GM08714 (cell line): Measurements from ENCODE around the gene GOLGA6B.
"Not testable (repeated sequence)": the region's sequence is repeated elsewhere in the genome, so short reads cannot be mapped to it uniquely, and the experiment has no call there.

Source experiments
- H3K4me3 ChIP-seq: fragments of 200-500 bp; sonication (Bioruptor generic); 2 replicates; pipeline ENCODE4 v1.5.1; 2014; ENCODE audit warnings: mild to moderate bottlenecking, low read length, inconsistent platforms
- ZNF274 ChIP-seq: IDR thresholded peaks from 2 replicates; pipeline ENCODE4 v1.6.1; 2012; ENCODE audit warnings: mild to moderate bottlenecking, low read depth, low read length

Gene GOLGA6B

DNA sequence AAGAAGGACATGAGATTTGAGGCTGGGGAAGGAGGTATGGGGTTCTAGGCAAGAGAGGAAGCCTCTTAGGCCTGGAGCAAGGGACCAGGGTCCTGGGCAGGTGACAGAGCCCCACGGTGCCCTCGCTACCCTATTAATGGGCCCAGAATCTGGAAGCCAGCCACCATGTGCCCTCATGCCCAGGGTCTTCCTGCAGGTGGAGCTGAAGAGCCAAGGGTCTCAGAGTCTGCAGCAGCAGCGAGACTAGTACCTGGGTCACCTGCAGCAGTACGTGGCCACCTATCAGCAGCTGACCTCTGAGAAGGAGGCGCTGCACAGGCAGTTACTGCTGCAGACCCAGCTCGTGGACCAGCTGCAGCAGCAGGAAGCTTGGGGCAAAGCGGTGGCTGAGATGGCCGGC, 9.4 kb downstream of the GOLGA6B start:
- not testable (repeated sequence) for H3K4me3 ChIP-seq

DNA sequence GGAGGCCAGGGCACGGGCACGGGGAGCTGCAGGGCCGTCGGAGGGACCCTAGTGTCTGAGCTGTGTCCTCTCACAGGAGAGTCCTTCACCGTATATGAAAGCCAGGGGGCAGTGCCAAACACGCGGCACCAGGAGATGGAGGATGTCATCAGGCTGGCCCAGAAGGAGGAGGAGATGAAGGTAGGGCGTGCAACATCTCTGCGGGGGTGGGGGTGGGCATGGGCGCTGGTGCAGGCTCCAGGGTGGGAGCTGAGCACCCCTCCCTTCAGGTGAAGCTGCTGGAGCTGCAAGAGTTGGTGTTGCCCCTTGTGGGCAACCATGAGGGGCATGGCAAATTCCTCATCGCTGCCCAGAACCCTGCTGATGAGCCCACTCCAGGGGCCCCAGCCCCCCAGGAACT, 11.2 kb downstream of the GOLGA6B start:
- not testable (repeated sequence) for H3K4me3 ChIP-seq

DNA sequence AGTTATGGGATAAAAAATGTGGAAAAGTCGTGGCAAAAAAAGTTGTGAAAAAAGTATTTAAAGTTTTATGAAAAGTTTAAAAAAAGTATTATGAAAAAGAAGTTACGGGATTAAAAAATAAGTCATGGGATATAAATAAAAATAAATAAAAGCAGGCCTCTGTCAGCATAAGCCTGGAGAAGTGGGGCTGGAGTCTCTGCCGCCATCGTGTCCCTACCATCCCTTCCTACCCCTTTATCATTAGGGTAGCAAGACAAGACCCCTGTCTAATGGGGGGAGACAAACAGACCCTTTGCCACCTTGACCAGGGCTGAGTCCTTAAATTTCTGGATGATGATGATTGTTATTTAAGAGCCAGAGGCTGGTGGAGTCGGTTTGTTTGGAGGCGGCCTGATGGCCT, 15.3 kb downstream of the GOLGA6B start:
- H3K4me3 ChIP-seq, result not testable (repeated sequence)

DNA sequence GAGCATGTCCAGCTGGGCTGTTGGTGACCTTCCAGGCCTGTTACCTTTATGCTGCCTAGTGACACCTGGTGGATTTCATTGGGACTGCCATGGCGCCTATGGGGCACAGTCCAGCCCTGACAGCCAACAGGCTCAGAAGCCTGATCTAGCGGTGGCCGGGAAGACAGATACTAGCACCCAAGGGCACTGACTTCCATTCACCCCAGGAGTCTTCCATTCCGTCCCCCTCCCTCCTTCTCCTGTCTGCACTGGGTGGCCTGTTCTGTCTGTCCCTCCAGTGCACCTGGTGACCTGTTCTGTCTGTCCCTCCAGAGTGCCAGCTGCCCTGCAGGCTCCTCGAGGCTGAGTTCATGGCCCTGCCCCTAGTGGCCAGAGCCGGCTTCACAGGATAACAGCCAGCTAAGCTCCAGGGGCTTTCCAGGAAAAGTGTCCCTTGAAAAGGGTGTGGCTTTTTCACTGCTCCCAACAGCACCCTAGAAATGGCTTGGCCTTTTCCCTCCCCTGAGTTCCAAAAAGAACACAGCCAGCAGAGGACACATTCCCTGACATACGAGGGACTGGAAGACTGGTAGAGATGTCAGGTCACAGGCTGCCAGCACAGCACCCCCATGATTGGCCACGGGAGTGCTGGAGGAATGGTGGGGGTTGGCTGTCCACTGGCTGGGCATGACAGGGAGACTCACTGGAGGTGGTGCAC, 16.3 kb downstream of the GOLGA6B start:
- not testable (repeated sequence) for H3K4me3 ChIP-seq

- no peak overlapping the region for H3K4me3 ChIP-seq
- TF ChIP-seq ZNF274, result no peak
Observed at GRCh38 chr15:72671525-72671924, 17.0 kb downstream of the GOLGA6B start.

- no peak overlapping the region for H3K4me3 ChIP-seq
- no peak for TF ChIP-seq ZNF274
Observed at GRCh38 chr15:72676838-72677237, 22.3 kb downstream of the GOLGA6B start.

DNA sequence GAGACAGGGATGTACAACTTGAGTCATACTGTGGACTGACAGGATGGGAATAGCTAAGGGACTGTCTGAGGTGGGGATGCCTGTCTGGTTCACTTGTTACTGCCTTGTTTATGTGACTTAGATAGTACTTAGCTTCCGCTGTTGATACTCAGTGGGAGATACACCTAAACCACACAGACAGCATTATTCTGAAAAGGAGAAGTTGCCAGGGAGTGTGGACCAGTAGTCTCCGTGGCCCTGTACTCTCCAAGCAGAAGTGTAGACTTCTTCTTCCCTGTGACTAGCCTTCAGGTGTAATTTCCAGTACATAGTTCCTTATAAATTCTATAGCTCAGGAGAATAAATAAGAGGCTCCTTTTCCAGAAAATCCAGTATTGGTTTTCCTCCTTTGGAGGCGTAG, 26.4 kb downstream of the GOLGA6B start:
- no peak overlapping the region for H3K4me3 ChIP-seq
- TF ChIP-seq ZNF274, result no peak

DNA sequence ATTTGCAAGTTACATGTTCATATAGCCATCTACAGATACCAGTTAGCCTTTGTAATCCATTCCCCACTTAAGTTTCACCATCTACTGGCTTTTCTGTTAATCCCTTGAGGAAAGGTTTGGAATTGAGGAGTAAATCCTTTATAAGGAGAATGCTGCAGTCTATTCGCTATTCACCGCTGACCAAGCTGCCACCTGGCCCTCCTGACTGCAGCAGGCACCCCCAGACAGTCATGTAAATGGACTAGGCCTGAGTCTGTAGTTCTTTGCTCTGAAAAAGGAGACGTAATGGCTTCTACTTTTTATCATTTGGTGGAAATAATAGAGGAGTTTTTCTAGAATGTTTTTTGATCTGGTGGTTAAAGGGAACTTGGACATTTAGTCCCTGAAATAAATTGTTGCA, 28.3 kb downstream of the GOLGA6B start:
- no peak overlapping the region for H3K4me3 ChIP-seq
- TF ChIP-seq ZNF274, result no peak

- H3K4me3 ChIP-seq, result peak overlapping the region; percentile 98
- TF ChIP-seq ZNF274, result no peak
Observed at GRCh38 chr15:72685301-72685924, 30.9 kb downstream of the GOLGA6B start.

DNA sequence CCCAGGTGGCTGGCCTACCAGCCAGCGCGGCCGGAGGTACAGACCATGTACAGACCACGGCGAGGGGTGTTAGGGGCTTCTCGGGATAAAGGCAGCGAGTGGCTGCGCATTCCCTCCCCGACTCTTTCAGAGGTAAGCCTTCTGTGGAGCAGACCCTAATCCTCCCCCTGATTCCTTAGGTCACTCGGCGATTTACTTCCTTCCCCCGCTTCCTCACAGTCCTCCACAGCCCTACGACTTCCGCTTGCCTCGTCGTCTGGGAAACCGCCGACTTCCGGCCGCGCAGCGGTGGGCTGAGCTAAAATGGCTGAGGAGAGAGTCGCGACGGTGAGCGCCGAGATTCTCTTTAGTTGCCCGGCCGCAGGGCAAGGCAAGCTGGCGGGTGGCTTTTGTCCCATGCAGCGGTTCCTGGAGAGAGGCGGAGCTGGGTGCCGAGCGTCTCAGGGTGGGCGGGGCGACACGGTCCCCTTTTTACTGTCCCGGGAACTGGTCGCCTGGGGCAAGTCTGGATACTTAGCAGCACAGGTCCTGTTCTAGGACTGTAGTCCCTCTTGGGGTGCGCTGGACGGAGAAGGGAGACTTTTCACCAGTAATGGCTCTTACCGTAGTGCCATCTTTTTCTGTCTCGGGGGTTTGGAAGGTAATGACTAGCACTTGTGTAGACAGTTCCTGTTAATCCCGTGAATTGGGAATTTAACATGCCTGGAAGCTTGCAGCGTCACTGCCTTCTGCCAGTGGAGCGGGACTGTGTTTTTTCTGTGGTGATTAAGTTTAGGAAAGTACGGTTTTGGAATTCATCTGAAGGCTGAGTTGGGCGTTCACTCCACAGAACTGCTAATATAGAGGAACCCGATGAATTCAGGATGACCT, 31.7 kb downstream of the GOLGA6B start, which contains the start of the genes BBS4 and HIGD2B:
BBS4 (plus strand) TSS at position 283 of the 870 bp plus-strand sequence; CDS start at position 304, 21 bp downstream.
HIGD2B (minus strand) TSS at position 258 of the 870 bp plus-strand sequence. CDS start 9,808 bp downstream, outside the sequence.
- peak within 1 kb of the TSS; percentile 98 for H3K4me3 ChIP-seq
- TF ChIP-seq ZNF274, result no peak

- H3K4me3 ChIP-seq, result no peak overlapping the region
- TF ChIP-seq ZNF274, result no peak
Observed at GRCh38 chr15:72688697-72689096, 34.2 kb downstream of the GOLGA6B start.

- no peak for TF ChIP-seq ZNF274
Observed at GRCh38 chr15:72690938-72691337, 36.4 kb downstream of the GOLGA6B start.

DNA sequence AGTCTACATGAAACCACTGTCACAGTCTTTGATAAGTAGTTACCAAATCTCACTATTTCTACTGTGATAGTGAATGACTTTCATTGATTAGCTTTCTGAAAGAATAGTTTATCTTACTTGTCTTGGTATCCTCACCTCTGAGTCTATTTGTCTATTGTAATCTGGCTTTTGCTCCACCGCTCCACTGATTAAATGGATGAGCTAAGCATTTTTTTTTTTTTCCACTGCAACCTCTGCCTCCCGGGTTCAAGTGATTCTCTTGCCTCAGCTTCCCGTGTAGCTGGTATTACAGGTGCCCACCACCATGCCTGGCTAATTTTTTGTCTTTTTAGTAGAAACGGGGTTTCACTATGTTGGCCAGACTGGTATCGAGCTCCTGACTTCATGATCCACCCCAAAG, 44.4 kb downstream of the GOLGA6B start:
- H3K4me3 ChIP-seq, result no peak overlapping the region
- TF ChIP-seq ZNF274, result no peak

More at GRCh38 chr15:72690938-72691337, 36.4 kb downstream of the GOLGA6B start:
- no peak overlapping the region for H3K4me3 ChIP-seq

- no peak overlapping the region for H3K4me3 ChIP-seq
- no peak for TF ChIP-seq ZNF274
Observed at GRCh38 chr15:72700076-72700475, 45.6 kb downstream of the GOLGA6B start.

- no peak for TF ChIP-seq ZNF274
- no peak overlapping the region for H3K4me3 ChIP-seq
Observed at GRCh38 chr15:72706266-72706665, 51.8 kb downstream of the GOLGA6B start.

DNA sequence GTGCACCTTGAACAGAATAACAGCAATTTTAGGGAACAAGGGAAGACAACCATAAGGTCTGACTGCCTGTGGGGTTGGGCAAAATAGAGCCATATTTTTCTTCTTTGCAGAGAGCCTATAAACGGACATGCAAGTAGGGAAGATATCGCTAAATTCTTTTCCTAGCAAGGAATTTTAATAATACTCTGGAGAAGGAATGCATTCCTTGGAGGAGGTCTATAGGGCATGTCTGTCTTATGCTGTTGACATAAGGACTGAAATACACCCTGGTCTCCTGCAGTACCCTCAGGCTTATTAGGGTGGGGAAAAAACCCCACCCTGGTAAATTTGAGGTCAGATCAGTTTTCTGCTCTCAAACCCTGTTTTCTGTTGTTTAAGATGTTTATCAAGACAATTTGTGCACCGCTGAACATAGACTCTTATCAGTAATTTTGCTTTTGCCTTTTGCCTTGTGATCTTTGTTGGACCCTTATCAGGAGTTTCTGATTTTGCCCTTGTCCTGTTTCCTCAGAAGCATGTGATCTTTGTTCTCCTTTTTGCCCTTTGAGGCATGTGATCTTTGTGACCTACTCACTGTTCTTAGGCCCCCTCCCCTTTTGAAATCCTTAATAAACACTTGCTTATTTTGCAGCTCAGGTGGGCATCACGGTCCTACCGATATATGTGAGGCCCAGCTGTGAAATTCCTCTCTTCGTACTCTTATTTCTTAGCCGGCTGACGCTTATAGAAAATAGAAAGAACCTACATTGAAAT, 54.2 kb downstream of the GOLGA6B start:
- not testable (repeated sequence) for H3K4me3 ChIP-seq
